Neural cell (in vitro differentiated cells): ENCODE data around the gene CCL15. TPM values are rescaled to one million over a fixed set of nuclear protein-coding genes. Genes with fewer than 3 reads are reported as not detected.

Source experiments
- H2AFZ ChIP-seq: fragments of 200-600, 300-800 bp; sonication (generic), shearing (Covaris generic); 2 replicates; pipeline ENCODE4 v1.6.0; 2014; ENCODE audit warnings: low read depth, mild to moderate bottlenecking, antibody characterized with exemption, low read length, moderate library complexity
- H3F3A ChIP-seq: fragments of 200-600 bp; shearing (Covaris generic); 2 replicates; pipeline ENCODE4 v1.6.1; 2016; ENCODE audit warnings: mild to moderate bottlenecking, moderate library complexity, mixed read lengths, antibody characterized with exemption, low read length; ENCODE audit not compliant: insufficient read depth, poor library complexity, severe bottlenecking
- H3K27ac ChIP-seq: fragments of 200-600, 300-800 bp; sonication (generic), shearing (Covaris generic); 2 replicates; pipeline ENCODE4 v1.5.1; 2014; ENCODE audit warnings: mild to moderate bottlenecking, low read length, moderate library complexity
- H3K27me3 ChIP-seq: fragments of 300-800, 200-600 bp; sonication (generic), shearing (Covaris generic); 2 replicates; pipeline ENCODE4 v1.6.0; 2014; ENCODE audit warnings: mild to moderate bottlenecking, low read depth, low read length, moderate library complexity; ENCODE audit not compliant: insufficient read depth
- H3K36me3 ChIP-seq: fragments of 300-800, 200-600 bp; sonication (generic), shearing (Covaris generic); 2 replicates; pipeline ENCODE4 v1.5.1; 2014; ENCODE audit warnings: mild to moderate bottlenecking, antibody characterized with exemption, low read length, moderate library complexity; ENCODE audit not compliant: insufficient read depth
- H3K4me2 ChIP-seq: fragments of 300-800, 200-600 bp; sonication (generic), shearing (Covaris generic); 2 replicates; pipeline ENCODE4 v1.6.0; 2014; ENCODE audit warnings: mild to moderate bottlenecking, low read length
- H3K4me3 ChIP-seq: fragments of 300-800, 200-600 bp; sonication (generic), shearing (Covaris generic); 2 replicates; pipeline ENCODE4 v1.5.1; 2014; ENCODE audit warnings: mild to moderate bottlenecking, low read length, moderate library complexity
- H3K79me2 ChIP-seq: fragments of 200-600 bp; shearing (Covaris generic); replicated peaks from 2 replicates; pipeline ENCODE4 v1.6.0; 2014; ENCODE audit warnings: mild to moderate bottlenecking, low read length, moderate library complexity; ENCODE audit not compliant: insufficient read depth
- H3K9ac ChIP-seq: fragments of 300-800, 200-600 bp; sonication (generic), shearing (Covaris generic); 2 replicates; pipeline ENCODE4 v1.6.1; 2016; ENCODE audit warnings: mild to moderate bottlenecking, low read length, mixed read lengths
- H3K9me2 ChIP-seq: fragments of 200-600 bp; shearing (Covaris generic); 2 replicates; pipeline ENCODE4 v1.6.1; 2016; ENCODE audit warnings: mild to moderate bottlenecking, low read length, mixed read lengths; ENCODE audit not compliant: insufficient read depth
- H3K9me3 ChIP-seq: fragments of 200-600, 300-800 bp; sonication (generic), shearing (Covaris generic); 2 replicates; pipeline ENCODE4 v1.6.1; 2016; ENCODE audit warnings: mild to moderate bottlenecking, mixed run types, low read length, moderate library complexity, mixed read lengths
- H4K20me1 ChIP-seq: fragments of 200-600 bp; shearing (Covaris generic); 2 replicates; pipeline ENCODE4 v1.6.1; 2016; ENCODE audit warnings: mild to moderate bottlenecking, mixed run types; ENCODE audit not compliant: insufficient read depth
- CTCF ChIP-seq: fragments of 450-650 bp; IDR thresholded peaks from 2 replicates; pipeline ENCODE4 v1.5.1; 2014; ENCODE audit warnings: antibody characterized with exemption, mild to moderate bottlenecking, moderate library complexity; ENCODE audit not compliant: poor library complexity, severe bottlenecking
- EP300 ChIP-seq: fragments of 450-650 bp; conservative IDR thresholded peaks from 2 replicates; pipeline ENCODE4 v1.6.1; 2014; ENCODE audit warnings: antibody characterized with exemption, mild to moderate bottlenecking, moderate library complexity; ENCODE audit not compliant: poor library complexity, severe bottlenecking
- EZH2 ChIP-seq: fragments of 200-600, 300-800 bp; shearing (Covaris generic), sonication (generic); IDR thresholded peaks from 2 replicates; pipeline ENCODE4 v1.6.1; 2014; ENCODE audit warnings: antibody characterized with exemption, low read length, borderline replicate concordance, mild to moderate bottlenecking; ENCODE audit not compliant: insufficient read depth, poor library complexity, severe bottlenecking
- MXI1 ChIP-seq: fragments of 450-650 bp; conservative IDR thresholded peaks from 2 replicates; pipeline ENCODE4 v1.6.1; 2014; ENCODE audit warnings: antibody characterized with exemption, mild to moderate bottlenecking; ENCODE audit not compliant: poor library complexity, severe bottlenecking
- POLR2AphosphoS5 ChIP-seq: IDR thresholded peaks from 2 replicates; pipeline ENCODE4 v1.6.1; 2012
- RAD21 ChIP-seq: fragments of 450-650 bp; conservative IDR thresholded peaks from 2 replicates; pipeline ENCODE4 v1.6.1; 2014; ENCODE audit warnings: antibody characterized with exemption, mild to moderate bottlenecking, moderate library complexity
- REST ChIP-seq: IDR thresholded peaks from 2 replicates; pipeline ENCODE4 v1.6.1; 2012; ENCODE audit warnings: borderline replicate concordance
- SMC3 ChIP-seq: fragments of 450-650 bp; conservative IDR thresholded peaks from 2 replicates; pipeline ENCODE4 v1.6.1; 2014; ENCODE audit warnings: antibody characterized with exemption, mild to moderate bottlenecking, moderate library complexity; ENCODE audit not compliant: poor library complexity
- TAF1 ChIP-seq: IDR thresholded peaks from 2 replicates; pipeline ENCODE4 v1.6.1; 2012; ENCODE audit warnings: low read depth
- polyA plus RNA-seq: library from polyadenylated mRNA; depleted of rRNA; stranded (reverse); fragments of >200 nt; gene quantifications from 2 replicates; pipeline ENCODE4 v1.2.3, GENCODE V29; 2014

Gene CCL15
- polyA plus RNA-seq, 1 donor from 2014 or later, result not detected

GRCh38 chr17:35972535-35972934 lies 28.8 kb downstream of the CCL15 start:
- no peak overlapping the region for H3K4me3 ChIP-seq
- H2AFZ ChIP-seq, result no peak overlapping the region
- no peaks in the 10 kb centered on the region for H3K9me3 ChIP-seq
- H3K9me2 ChIP-seq, result no peaks in the 10 kb centered on the region
- no peak for TF ChIP-seq EZH2
- no peak for TF ChIP-seq RAD21
- no peak for TF ChIP-seq TAF1
- TF ChIP-seq EP300, result no peak
- no peak for TF ChIP-seq CTCF
- no peak for TF ChIP-seq MXI1
- TF ChIP-seq SMC3, result no peak
- TF ChIP-seq POLR2AphosphoS5, result no peak
- TF ChIP-seq REST, result no peak
- H3K4me2 ChIP-seq, result no peak overlapping the region
- H3K9ac ChIP-seq, result no peak overlapping the region
- H3K27me3 ChIP-seq, result no peaks in the 10 kb centered on the region
- H3K36me3 ChIP-seq, result no peaks in the 10 kb centered on the region
- H3K79me2 ChIP-seq, result no peaks in the 10 kb centered on the region
- H3K27ac ChIP-seq, result no peak overlapping the region
- H4K20me1 ChIP-seq, result no peaks in the 10 kb centered on the region
- H3F3A ChIP-seq, result no peaks in the 10 kb centered on the region

DNA sequence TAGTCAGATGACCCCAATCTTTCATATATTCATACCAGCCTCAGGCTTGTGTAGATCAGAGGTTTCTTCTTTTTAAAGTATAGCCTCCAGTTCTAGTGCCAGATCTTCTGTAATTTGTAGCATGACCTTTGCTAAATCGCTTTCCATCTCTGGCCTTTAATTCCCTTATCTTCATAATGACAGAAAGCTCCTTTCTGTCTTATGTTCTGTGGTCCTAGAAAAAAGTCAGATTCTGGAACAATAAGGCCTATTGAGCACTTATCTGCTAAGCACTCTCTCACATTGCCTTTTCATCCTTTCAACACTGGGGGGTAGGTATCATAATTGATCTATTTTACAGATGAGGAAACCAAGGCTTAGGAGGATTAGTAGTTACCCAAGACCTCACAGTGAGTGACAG lies 29.3 kb downstream of the CCL15 start:
- TF ChIP-seq EP300 (no peak), RAD21 (no peak), TAF1 (no peak), SMC3 (no peak), REST (no peak), CTCF (no peak), EZH2 (no peak), MXI1 (no peak), POLR2AphosphoS5 (no peak)
- H3K4me3 ChIP-seq, result no peak overlapping the region
- H4K20me1 ChIP-seq, result no peaks in the 10 kb centered on the region
- no peak overlapping the region for H3K27ac ChIP-seq
- no peaks in the 10 kb centered on the region for H3K9me2 ChIP-seq
- H3K27me3 ChIP-seq, result no peaks in the 10 kb centered on the region
- H3K9ac ChIP-seq, result no peak overlapping the region
- H3K9me3 ChIP-seq, result no peaks in the 10 kb centered on the region
- H3K79me2 ChIP-seq, result no peaks in the 10 kb centered on the region
- H3K36me3 ChIP-seq, result no peaks in the 10 kb centered on the region
- no peak overlapping the region for H2AFZ ChIP-seq
- H3K4me2 ChIP-seq, result no peak overlapping the region
- H3F3A ChIP-seq, result no peaks in the 10 kb centered on the region
